GM06990 (cell line): Measurements from ENCODE around the gene CCNJL.
"Not testable (repeated sequence)": the region's sequence is repeated elsewhere in the genome, so short reads cannot be mapped to it uniquely, and the experiment has no call there.

Experiments
- DNase-seq: peaks from one replicate; pipeline ENCODE4 v3.0.0-alpha.2; 2011; ENCODE audit not compliant: insufficient read length; ENCODE audit errors: extremely low read depth
- H3K27me3 ChIP-seq: replicated peaks from 2 replicates; pipeline ENCODE4 v1.6.0; 2011; ENCODE audit warnings: low read length; ENCODE audit not compliant: control insufficient read depth, insufficient read depth
- H3K36me3 ChIP-seq: 2 replicates; pipeline ENCODE4 v1.5.1; 2011; ENCODE audit warnings: low read length; ENCODE audit not compliant: control insufficient read depth, insufficient read depth
- H3K4me3 ChIP-seq: replicated peaks from 2 replicates; pipeline ENCODE4 v1.5.1; 2011; ENCODE audit warnings: low read depth, mild to moderate bottlenecking, control low read depth, low read length
- CTCF ChIP-seq: IDR thresholded peaks from 2 replicates; pipeline ENCODE4 v1.5.1; 2011; ENCODE audit warnings: low read length, control low read depth, mild to moderate bottlenecking, inconsistent platforms; ENCODE audit not compliant: insufficient read depth, poor library complexity, severe bottlenecking

CCNJL gene

GRCh38 chr5:160342413-160342941, 30.1 kb upstream of the CCNJL start:
- no peak for TF ChIP-seq CTCF
- no peak overlapping the region for H3K4me3 ChIP-seq
- no peak for DNase-seq
- H3K36me3 ChIP-seq, result no peaks in the 10 kb centered on the region
- H3K27me3 ChIP-seq, result no peaks in the 10 kb centered on the region

- no peaks in the 10 kb centered on the region for H3K27me3 ChIP-seq
- no peaks in the 10 kb centered on the region for H3K36me3 ChIP-seq
- TF ChIP-seq CTCF, result no peak
- DNase-seq, result no peak
- no peak overlapping the region for H3K4me3 ChIP-seq
These were observed 29.0 kb upstream of the CCNJL start for GRCh38 chr5:160341309-160341870.

- not testable (repeated sequence) for H3K27me3 ChIP-seq, H3K36me3 ChIP-seq, H3K4me3 ChIP-seq, DNase-seq
These were observed 28.1 kb upstream of the CCNJL start for GRCh38 chr5:160340513-160340912.

- no peaks in the 10 kb centered on the region for H3K27me3 ChIP-seq
- H3K36me3 ChIP-seq, result no peaks in the 10 kb centered on the region
- H3K4me3 ChIP-seq, result no peak overlapping the region
- DNase-seq, result no peak
- no peak for TF ChIP-seq CTCF
These were observed 27.2 kb upstream of the CCNJL start for GRCh38 chr5:160339406-160340130.

GRCh38 chr5:160334716-160335115, 22.4 kb upstream of the CCNJL start:
- not testable (repeated sequence) for H3K36me3 ChIP-seq, H3K4me3 ChIP-seq, DNase-seq

GRCh38 chr5:160333721-160334120, 21.4 kb upstream of the CCNJL start:
- Histone ChIP-seq H3K27me3 (no peaks in the 10 kb centered on the region), H3K36me3 (no peaks in the 10 kb centered on the region), H3K4me3 (no peak overlapping the region)
- no peak for TF ChIP-seq CTCF
- DNase-seq, result no peak

More at GRCh38 chr5:160334716-160335115, 22.4 kb upstream of the CCNJL start:
- H3K27me3 ChIP-seq, result not testable (repeated sequence)

- H3K4me3 ChIP-seq, result no peak overlapping the region
- no peaks in the 10 kb centered on the region; the same call in 1 of the 2 replicates for H3K27me3 ChIP-seq
- TF ChIP-seq CTCF, result no peak
- DNase-seq, result no peak
- H3K36me3 ChIP-seq, result no peaks in the 10 kb centered on the region
These were observed 17.8 kb upstream of the CCNJL start for GRCh38 chr5:160330212-160330611.
